NCI-H2171 treated with DMSO at 0.1 percent for 48 hours (cell line): ENCODE data around the gene BOK.

Experiments
- DNase-seq: peaks from one replicate; lab custom pipeline; 2025; lab: John Stamatoyannopoulos, UW

Gene BOK

DNA sequence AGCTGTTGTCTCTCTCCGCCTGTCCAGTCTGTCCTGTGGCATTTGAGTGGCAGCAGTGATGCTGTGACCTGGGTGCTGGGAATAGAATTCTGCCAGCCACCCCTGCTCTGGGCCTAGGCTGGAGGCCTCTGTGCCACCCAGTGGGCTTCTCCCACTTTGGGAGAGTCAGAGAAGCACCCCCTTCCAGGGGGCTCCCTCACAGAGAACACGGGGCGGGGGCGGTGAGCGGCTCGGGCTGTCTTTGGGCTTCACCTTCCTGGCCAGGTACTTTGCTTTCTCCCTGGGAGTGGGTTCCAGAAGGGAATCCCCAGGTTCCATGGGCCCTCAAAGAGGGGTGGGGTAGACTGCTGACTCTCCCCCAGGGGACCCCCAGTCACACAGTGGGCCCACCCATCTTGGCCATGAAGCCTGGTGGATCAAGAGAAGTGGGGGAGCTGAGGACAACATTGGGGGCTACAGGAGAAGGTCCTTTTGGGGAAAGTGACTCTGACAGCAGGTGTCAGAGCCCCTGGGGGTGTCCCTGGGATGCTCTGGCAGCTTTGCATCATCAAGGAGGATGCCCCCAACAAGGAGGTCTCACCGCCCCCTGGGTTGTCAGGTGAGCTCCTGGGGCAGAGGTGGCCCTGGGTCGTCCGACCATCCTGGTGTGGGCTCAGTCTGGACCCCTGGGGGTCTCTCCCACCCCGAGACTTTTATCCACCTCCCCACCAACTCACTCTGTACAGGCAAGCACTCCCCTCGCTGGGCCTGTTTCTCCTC, 18.8 kb upstream of the BOK start:
- no peak for DNase-seq

- DNase-seq, result no peak
Observed at GRCh38 chr2:241540401-241540770, 18.2 kb upstream of the BOK start.

DNA sequence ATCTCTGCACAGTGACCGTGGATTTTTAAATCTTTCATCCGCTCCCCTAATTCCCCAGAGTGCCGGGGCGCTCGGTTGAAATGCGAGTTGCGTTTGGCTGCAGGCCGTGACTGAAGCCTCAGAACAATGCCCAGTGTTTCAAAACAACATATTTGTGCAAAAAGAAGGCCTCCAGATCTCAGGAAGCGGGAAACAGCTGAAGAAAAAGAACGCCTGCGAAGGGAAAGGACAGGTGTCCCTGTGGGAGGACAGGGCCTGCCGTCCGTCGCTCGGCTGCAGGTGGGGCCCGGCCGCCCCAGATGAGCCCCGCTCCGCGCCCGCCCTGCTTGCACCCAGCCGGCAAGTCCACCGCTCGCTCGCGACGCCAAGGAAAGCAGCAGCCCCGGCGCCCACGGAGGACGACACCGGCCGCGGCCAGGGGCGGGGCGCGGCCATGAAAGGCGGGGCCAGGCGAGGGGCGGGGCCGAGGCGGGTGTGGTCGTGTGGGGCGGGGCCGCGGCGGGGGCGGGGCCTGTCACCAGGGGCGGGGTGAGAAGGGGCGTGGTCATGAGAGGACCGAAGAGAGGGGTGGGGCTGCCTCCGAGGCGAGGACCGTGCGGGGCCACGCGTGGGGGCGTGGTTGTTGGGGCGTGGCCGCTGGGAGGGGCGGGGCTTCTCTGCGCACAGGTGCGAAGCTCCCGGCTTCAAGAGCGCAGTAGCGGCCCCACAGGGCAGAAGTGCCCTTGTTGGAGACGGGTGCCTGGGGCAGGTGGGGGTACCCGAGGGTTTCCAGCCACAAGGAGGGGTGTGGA, 17.6 kb upstream of the BOK start:
- DNase-seq, result peak; percentile 16

DNA sequence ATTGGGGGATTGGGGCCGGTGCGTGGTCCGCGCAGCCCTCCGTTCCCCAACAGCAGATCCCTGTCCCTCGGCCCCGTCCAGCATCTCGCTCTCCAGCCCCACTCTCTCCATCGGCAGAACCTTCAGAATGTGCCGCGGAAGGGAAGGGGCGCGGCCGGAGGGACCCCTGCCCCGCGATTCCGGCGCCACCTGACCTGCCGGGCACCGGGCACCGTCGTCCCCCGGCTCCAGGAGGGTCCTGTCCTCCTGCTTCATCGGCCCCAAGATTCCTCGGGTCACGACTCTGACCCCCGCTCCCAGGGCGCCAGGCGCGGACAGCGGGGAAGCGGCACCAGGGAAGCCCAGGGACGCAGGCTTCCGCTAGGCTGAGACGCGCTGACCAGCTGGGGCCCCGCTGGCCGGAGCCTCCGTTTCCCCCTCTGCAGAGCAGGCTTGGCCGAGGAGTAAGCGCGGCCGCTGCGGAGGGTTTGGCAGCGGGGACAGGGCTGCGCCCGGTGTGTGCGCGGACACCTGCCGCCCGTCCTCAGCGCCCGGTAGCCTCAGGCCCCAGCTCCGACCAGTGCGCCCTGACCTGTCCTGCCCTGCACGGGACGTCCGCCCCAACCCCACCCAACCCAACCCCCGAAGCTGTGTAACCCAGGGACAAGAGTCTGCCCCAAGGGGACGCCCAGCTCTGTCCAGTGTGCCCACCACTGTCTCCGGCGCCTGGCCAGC, 16.8 kb upstream of the BOK start:
- no peak for DNase-seq

DNA sequence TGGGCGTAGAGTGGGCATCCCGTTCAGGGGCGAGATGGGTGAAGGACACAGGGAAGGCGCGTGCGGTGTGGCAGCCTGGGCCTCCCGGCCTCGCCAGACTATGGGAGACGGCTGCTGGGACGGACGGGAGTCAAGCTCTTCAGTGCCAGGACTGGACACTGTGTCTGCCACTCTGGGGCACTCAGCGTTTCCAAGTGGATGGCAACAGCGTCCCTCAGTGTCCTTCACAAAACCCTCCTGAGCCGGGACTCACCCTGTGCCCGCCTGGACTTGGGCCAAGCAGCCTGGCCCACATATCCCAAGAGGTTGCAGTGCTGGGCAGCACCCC, 16.3 kb upstream of the BOK start:
- no peak for DNase-seq

GRCh38 chr2:241545106-241545505, 13.4 kb upstream of the BOK start:
- DNase-seq, result no peak

DNA sequence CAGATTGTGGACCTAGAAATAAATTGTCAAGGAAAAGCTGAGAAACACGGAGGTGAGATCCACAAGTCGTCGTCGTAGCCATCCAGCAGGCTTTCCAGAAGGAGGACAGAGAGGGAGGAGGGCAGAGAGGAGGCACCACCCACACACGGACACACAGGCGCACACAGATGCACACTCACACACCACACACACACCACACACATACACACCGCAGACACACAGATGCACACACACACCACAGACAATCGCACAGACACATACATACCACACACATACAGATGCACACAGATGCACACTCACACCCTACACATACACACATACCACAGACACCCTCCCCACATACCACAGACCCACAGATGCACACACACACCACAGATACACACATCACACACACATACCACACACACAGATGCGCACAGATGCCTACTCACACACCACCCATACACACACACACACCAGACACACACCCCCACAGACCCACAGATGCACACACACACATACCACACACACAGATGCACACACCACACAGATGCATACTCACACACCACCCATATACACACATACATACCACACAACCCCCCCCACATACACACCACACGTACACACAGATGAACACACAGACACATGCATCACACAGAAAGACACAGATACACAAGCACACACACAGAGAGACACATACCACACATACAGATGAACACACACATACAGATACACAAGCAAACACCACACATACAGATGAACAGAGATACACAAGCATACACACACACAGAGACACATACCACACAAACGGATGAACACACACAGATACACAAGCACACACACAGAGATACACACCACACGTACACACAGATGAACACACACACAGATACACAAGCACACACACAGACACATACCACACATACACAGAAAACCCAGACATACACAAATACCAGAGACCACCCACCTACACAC, 12.7 kb upstream of the BOK start:
- DNase-seq, result no peak

DNA sequence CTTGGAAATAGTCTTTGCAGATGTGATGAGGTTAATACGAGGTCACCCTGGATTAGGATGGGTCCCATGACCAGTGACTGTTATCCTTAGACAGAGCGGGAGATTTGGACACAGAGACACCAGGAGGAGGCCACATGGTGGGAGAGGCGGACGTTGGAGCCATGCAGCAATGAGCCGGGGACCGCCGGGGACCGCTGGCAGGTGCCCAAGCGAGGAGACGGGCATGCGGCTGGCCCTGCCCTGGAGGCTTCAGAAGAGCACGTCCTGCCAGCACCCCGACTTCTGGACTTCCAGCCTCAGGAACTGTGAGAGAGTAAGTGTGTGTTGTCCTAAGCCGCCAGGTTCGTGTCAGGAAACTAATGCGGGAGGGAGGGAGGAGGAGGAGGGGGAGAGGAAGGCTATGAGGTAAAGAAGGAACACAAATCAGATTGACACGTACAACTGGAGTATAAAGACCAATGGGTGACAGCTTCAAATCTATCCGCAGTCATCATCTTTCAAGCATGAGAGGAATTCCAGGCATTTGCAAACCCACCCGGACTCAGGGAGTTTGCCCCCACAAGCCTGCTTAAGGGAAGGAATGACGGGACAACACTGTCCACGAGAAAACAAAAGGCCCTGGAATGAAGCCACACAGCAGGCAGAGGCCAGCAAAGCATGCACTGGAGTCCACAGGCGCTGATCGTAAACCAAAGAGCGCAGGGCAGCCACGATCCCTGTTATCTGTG, 11.6 kb upstream of the BOK start:
- DNase-seq, result no peak

DNA sequence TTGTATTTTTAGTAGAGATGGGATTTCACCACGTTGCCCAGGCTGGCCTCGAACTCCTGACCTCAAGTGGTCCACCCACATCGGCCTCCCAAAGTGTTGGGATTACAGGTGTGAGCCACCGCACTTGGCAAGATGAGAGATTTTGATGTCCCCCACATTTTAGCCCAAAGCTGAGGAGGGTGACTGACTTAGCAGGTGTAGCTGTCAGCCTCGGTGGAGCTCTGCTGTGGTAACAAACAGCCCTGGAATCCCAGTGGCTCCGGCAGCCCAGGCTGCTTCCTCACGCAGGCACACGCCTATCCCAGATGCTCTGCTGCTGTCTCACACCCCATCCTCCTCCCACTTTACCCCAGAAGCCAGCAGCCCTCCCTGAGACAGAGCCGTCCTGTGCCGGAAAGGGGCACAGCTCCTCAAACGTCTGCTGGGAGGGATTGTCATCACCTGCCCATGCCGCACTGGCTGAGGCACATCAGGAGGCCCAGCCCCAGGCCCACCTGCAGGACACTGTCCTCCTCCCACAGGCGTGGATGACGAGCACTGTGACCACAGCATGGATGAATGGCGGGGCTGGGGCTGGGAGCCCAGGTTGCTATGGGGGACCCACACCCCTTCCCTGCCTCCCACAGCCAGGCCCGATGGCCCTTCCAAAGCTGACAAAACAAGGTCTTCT, 10.6 kb upstream of the BOK start:
- no peak for DNase-seq

DNA sequence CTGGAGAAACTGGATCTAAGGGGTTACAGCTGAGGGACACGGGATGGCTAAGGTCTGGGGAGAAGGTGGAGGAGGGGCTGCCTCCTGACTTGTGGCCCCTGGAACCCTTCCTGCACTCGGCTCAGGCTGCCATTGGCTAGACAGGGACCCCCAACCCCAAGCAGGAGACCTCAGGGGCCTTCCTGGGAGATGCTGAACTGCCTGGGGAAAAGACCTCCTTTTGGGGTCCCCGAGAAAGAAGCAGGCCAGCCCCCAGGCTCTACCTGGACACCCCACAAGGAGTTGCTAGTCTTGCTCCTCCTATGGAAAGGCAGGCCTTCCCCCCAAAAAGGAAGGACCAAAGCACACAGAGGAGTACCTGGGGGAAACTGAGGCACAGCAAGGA, 10.1 kb upstream of the BOK start:
- DNase-seq, result no peak

DNA sequence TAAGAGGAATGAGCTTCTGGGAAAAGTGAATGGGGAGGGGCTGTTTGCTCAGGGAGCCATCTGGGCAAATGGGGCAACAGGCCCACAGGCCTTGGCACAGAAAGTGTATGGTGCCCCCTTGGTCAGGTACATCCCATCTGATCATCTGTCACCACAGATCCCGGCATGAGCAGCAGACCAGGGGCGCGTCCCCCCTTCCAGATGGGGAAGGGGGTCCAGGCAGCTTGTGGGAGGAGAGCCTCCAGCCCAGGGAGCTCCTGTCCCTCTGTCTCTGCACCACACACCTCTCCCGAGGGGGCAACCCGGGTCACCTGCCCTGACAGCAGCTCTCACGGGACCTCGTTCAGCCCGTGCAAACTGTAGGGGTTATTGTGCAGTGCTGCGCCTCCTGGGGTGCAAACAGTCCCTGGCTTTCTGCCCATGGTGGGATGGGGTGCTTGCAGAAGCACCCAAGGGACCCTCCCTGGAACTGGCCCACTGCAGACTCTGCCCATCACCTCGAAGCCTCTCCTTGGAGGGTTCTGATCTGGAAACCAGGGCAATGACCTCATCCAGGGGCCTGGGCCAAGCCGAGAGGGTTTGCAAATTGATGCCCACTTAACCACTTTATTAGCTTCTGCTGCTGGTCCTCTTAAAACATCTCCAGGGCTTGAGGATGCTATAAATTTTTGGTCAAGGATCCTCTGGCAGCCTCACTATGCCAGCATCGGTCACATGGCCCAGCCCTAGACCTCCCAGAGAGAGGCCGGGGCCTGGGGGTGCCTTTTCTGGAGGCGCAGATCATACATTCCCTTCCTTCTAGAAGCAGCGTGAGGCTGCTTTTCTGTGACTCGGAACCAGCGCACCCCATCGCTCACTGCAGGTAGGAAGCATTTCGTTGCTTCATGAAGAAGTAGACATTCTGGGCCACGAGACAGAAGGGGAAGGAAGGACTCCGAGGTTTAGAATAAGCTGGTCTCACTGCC, 7.6 kb upstream of the BOK start:
- DNase-seq, result no peak

DNA sequence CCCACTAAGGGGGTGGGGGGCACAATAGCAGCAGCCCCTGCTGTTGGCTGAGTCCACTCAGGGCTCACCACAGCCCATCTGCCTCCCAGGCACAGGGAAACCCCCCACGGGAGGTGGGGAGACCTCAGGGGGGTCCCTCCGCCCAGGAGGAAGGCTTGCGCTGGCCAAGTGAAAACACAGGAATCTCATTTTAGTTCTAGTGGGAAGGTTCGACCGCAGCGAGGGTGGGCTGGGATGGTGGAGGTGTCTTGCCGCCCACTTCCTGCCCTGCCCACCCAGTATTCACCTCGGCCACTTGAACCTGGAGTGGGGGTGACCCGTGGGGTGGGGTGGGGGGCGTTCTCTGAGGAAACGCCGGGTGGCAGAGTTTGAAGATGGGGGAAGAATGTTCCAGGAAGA, 6.9 kb upstream of the BOK start:
- DNase-seq, result no peak

GRCh38 chr2:241551998-241552737, 6.4 kb upstream of the BOK start:
- no peak for DNase-seq

- no peak for DNase-seq
Observed at GRCh38 chr2:241553512-241553830, 5.1 kb upstream of the BOK start.

DNA sequence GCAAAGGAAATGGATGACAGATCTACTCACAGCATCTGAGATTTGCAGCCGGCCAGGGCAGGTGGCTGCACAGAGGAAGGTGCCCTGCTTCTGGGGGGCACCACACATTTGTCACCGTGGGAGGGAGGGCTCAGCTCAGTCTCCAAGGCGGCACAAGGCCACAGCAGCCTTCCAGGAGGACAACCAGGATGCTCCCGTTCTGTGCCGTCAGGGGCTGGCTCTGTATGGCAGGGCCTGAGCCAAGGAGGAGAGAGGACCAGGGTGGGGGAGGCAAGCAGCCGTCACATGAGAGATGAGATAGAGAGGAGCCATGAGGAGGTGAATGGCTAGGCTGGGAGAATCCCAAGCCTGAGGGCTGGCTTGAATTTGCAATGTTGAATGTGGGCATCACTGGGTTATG, 4.6 kb upstream of the BOK start:
- no peak for DNase-seq

DNA sequence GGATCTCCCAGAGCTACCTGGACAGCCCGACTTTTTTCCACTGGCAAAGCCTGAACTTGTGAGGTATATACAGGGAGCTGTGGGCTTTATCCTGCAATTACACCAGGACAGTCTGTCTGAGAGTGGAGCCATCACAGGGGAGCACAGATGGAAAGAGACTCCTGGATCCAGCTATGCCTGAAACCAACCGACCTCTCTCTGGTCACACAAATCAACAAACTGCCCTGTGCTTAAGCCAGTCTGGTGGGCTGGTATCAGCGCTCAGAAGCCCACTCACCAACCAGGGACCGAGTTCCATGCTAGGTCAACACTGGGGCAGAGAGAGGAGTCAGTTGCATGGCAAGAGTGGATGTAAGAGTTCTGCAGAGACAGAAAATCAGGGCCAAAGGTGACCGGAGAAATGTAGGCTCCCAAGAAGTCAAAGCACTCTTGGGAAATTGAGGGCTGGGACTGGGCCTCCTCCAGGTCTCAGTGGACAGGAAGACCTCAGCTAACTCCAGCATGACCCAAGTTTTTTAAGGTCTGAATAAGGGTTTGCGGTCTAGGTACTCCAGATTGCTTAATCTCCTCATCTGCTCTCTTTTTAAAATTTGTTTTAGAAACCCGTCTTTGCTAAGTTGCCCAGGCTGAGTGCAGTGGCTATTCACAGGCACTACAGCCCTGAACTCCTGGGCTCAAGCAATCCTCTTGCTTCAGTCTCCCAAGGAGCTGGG, 3.8 kb upstream of the BOK start:
- DNase-seq, result no peak

GRCh38 chr2:241555711-241556110, 2.8 kb upstream of the BOK start:
- DNase-seq, result no peak

DNA sequence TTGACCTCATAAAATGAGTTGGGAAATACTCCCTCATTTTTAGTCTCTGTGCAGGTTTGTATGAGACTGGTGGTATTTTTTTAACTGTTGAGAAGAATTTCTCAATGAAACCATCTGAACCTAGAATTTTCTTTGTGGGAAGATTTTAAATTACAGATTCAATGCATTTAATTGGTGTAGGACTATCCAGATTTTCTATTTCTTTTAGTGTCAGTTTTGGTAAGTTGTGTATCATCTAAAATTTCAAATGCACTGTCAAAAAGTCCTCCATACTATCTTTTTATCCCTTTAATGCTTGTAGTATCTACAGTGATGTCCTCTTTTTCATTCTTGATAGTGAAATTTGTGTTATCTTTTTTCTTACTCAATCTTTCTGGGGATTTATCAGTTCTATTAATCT, 1.8 kb upstream of the BOK start:
- no peak for DNase-seq
